Mesodermal cell (in vitro differentiated cells): Measurements from ENCODE around the gene HDAC4.

ENCODE experiments used
- H3K27ac ChIP-seq: 2 replicates; pipeline ENCODE4 v1.7.0; 2013; ENCODE audit warnings: mild to moderate bottlenecking, low read depth, low read length, moderate library complexity; ENCODE audit not compliant: severe bottlenecking
- H3K36me3 ChIP-seq: 2 replicates; pipeline ENCODE4 v1.7.1; 2013; ENCODE audit warnings: mild to moderate bottlenecking, low read length, moderate library complexity; ENCODE audit not compliant: control insufficient read depth, insufficient read depth
- H3K4me1 ChIP-seq: one replicate; pipeline ENCODE4 v1.7.1; 2013; ENCODE audit warnings: mild to moderate bottlenecking, low read length; ENCODE audit not compliant: insufficient read depth, control insufficient read depth, poor library complexity, severe bottlenecking
- H3K4me3 ChIP-seq: 2 replicates; pipeline ENCODE4 v1.7.0; 2013; ENCODE audit warnings: low read length, control low read depth, mild to moderate bottlenecking; ENCODE audit not compliant: insufficient read depth, poor library complexity, severe bottlenecking; ENCODE audit errors: extremely low read depth
- H3K9me3 ChIP-seq: 2 replicates; pipeline ENCODE4 v1.7.1; 2013; ENCODE audit warnings: mild to moderate bottlenecking, low read length, moderate library complexity; ENCODE audit not compliant: control insufficient read depth
- WGBS, 2 experiments: methylation state at CpG; one replicate each; pipeline ENCODE4 v1.1.5; 2013; ENCODE audit warnings: missing lambda C conversion rate in 2 of 2; ENCODE audit not compliant: insufficient coverage in 2 of 2; 5-methylcytosine and 5-hydroxymethylcytosine counted together

HDAC4 gene

DNA sequence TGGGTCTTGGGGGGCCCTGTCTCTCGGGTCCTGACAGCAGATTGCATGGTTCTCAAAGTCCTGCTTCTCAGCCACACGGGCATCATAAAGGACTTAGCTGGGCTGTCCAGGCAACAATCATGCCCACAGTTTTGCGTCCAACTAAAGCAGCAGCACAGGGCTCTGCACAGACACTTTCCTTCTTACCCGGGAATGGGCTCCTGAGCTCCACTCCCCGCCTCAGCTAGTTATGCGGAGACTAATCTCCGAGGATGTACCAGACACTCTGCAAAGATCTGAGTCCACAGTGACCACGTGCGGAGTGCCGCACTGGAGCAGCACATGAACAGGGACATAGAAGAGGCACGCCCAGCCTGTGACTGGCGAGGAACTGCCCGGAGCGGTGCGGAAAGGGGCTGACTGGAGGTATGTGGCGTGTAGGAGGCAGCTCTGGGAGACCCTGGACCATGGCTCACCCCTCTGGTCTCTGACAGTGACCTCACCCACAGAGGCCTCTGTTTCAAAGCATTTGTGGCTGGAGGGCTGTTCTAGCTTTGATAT lies 270.0 kb downstream of the HDAC4 start:
- Histone ChIP-seq H3K27ac (no peak overlapping the region), H3K4me3 (no peak overlapping the region), H3K9me3 (no peaks in the 10 kb centered on the region), H3K4me1 (no peaks in the 10 kb centered on the region), H3K36me3 (peaks cover 23% of the 10 kb centered on the region)
- WGBS, 2 experiments, result 93 to 97% methylated on average over 16 of the region's 16 CpGs

DNA sequence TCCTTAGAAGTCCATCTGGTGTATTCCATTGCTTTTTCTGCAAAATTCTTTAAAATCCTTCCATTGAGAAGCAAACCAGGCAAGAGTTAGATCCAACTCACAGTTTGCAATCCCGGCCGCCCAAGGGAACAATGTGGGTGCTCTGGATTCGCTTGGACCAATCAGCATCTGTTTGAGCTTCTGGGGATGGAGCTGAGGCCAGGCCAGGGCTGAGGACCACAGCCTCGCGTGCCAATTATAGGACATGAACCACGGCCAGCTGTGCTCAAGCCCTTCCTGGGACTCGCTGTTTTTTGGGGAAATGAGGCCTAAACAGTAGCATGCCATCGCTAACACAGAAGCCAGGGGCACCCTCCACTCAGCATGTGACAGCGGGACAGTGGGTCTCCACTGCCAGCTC lies 270.8 kb downstream of the HDAC4 start:
- Histone ChIP-seq H3K9me3 (no peaks in the 10 kb centered on the region), H3K4me1 (no peaks in the 10 kb centered on the region), H3K36me3 (peaks cover 31% of the 10 kb centered on the region), H3K4me3 (no peak overlapping the region), H3K27ac (no peak overlapping the region)
- WGBS, 2 experiments, result 92 to 95% methylated on average over 7 to 9 of the region's 9 CpGs

DNA sequence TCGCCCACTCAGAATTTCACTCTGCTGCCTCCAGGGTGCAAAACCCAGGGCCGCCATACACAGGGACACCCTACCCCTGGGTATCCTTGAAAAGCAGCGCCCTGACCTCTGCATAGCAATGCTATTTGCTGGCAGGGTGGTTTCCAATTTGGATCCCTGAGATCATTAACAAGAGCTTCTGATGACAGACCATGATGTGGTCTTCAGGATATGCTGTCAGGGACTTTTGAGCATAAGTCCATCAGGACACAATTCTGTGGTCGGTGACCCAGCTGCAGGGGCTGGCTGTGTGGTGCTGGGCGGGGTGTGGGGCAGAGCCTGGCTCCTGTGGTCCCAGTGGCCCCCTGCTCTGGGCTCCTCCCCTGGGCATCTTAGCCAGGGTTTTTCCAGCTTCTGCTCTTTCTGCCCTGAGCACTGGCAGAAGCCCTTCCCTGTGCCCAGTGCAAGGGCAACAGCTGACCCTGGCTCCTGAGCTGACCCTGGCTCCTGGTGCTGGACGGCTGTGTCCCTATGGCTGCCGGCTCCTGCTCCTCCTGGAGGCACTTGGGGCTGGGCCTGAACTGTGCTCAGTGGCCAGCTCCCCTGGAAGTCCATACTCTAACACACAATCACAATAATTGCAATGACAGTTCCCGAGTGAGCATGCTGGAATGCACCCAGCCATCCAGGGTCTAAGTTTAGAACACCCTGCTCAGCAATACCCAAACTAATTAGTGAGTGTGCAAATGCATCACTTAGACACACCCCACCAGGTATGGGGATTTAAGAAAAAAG lies 271.5 kb downstream of the HDAC4 start:
- no peak overlapping the region for H3K27ac ChIP-seq
- no peaks in the 10 kb centered on the region for H3K9me3 ChIP-seq
- H3K36me3 ChIP-seq, result peaks cover 37% of the 10 kb centered on the region
- no peak overlapping the region for H3K4me3 ChIP-seq
- no peaks in the 10 kb centered on the region for H3K4me1 ChIP-seq
- 92 to 100% methylated on average over 6 to 7 of the region's 8 CpGs for WGBS, 2 experiments

DNA sequence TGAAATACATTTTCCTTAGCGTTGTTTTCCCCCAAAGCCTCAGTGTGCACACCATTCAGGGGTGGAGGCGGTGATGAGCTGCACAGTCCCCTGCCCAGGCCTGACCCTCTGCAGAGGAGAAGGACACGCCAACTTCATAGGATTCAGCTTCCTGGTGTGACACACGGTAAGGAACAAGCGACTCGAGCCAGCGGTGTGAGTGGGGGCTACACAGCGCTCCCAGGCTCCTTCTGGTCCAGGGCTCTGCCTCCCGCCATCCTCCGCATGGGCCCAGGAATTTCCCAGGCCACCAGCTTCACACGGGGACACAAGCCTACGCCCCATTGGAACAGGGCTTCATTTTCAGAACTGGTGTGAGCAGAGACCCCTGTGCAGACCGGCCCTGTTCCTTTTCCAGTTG lies 272.1 kb downstream of the HDAC4 start:
- Histone ChIP-seq H3K27ac (no peak overlapping the region), H3K36me3 (peaks cover 33% of the 10 kb centered on the region), H3K4me3 (no peak overlapping the region), H3K4me1 (no peaks in the 10 kb centered on the region), H3K9me3 (no peaks in the 10 kb centered on the region)
- 84 to 86% methylated on average over 12 to 13 of the region's 13 CpGs for WGBS, 2 experiments

DNA sequence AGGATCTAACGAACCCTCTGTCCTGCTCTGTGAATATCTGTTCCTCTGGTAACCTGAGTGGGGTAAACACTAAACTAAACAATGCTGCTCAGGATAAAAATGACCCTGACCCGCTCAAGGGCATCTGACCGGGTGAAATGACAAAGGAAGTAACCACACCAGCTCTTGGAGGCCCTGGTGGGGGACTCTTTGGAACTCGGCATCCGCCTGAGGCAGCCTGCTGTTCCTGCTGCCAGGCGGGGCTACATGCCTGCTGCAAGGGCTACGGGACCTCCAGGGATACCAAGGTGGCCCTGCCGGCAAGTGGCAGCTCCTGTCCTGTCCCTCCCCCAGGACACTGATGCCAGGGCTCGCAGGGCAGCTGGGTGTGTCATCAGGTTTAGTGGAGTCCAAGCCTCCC lies 273.3 kb downstream of the HDAC4 start:
- Histone ChIP-seq H3K9me3 (no peaks in the 10 kb centered on the region), H3K27ac (no peak overlapping the region), H3K36me3 (peaks cover 32% of the 10 kb centered on the region), H3K4me3 (no peak overlapping the region), H3K4me1 (no peaks in the 10 kb centered on the region)
- 92 to 95% methylated on average over 8 to 9 of the region's 9 CpGs for WGBS, 2 experiments

DNA sequence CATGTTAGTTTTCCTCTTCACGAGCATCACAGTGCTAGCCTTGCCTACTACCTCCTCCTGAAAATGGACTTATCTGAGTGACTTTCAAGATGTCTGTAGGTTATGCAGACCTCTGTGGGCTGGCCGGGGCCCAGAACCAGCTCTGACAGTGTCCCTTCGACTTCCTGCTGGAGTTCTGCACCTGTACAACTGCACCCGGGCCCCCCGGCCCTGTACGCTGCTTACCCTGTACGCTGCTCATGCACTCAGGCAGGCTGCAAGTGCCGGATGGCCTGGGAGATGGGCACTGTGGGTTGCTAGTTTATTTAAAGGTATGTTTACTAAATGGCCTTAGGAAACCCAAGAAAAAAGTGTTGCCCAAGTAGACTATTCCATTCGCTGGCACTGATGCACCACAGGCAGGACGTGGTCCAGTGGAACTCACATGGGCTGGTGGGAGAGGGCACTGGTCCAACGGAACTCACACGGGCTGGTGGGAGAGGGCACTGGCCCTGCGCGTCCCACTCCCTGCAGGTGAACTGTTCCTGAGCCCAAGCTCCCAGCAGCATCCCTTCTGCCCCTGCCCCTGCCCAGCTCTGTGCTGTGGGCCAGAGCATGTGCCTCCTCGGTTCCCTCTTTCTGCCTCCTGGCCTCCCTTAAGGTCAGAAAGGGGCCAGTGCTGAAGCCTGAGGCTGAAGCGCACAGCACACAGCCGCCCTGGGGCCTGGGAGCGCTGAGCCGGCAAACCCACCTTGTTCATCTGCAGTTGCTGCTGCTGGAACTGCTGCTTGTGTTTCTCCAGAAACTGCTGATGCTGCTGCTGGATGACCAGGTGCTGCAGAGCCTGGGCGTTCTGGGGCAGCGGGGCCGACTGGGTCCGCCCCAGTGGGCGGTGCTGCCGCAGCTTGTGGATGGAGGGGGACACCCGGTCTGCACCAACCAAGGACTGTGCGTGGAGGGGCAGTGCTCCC lies 274.8 kb downstream of the HDAC4 start:
- Histone ChIP-seq H3K9me3 (no peaks in the 10 kb centered on the region), H3K36me3 (peaks cover 32% of the 10 kb centered on the region)
- 93 to 98% methylated on average over 24 to 27 of the region's 27 CpGs for WGBS, 2 experiments

DNA sequence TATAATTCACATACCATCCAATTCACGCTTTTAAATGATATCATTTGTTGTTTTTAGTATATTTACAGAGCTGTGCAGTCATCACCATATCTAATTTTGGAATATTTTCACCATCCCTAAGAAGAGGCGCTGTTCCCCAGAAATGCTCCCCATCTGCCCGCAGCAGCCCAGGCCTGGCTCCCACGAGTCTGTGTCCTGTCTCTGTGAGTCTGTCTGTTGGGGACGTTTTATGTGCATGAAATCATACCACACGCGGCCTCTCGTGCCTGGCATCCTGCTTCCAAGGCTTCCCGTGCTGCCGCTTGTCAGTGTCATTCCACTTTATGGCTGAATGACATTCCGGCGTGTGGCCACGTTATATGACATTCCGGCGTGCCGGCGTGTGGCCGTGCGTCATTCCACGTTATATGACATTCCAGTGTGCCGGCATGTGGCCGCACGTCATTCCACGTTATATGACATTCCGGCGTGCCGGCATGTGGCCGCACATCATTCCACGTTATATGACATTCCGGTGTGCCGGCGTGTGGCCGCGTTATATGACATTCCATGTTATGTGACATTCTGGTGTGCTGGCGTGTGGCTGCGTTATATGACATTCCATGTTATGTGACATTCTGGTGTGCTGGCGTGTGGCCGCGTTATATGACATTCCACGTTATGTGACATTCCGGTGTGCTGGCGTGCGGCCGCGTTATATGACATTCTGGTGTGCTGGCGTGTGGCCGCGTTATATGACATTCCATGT lies 276.5 kb downstream of the HDAC4 start:
- Histone ChIP-seq H3K36me3 (peaks cover 28% of the 10 kb centered on the region), H3K4me1 (no peaks in the 10 kb centered on the region)
- WGBS, 2 experiments, result 92 to 93% methylated on average over 45 of the region's 48 CpGs

More for the DNA sequence above, 274.8 kb downstream of the HDAC4 start:
- H3K4me3 ChIP-seq, result no peak overlapping the region
- H3K27ac ChIP-seq, result no peak overlapping the region
- no peaks in the 10 kb centered on the region for H3K4me1 ChIP-seq

DNA sequence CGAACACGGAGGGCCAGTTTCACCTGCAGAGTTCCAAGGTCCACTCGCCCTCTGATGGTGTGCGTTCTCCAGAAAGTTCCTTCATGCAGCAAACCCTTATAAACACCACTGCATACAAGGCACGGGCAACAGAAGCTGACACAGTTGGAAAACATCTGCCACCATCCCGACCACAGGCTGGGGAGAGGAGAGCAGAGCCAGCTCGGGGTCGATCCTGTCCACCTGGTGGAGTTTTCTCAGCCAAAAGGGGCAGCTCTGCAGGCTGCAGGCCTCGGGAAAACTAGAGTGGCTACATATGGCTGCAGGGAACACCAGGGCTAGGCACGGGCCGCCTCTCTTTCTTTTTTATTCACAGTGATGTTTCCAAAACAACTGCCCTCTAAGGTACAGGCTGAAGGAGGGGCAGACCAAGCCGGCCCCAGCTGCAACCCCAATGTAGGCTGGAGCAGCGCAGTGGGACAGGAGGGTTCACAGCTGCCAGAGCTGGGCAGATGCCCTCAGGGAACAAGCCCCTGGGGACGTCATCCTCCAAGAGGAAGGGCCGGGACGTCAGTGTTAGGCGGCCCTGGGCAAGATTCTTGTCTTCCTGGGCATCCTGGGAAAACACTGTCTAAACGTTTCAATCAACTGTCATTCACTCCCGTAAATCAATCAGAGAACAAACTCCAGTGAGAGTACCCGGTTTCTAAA lies 278.3 kb downstream of the HDAC4 start:
- WGBS, 2 experiments, result 96 to 97% methylated on average over 16 to 19 of the region's 20 CpGs
- no peaks in the 10 kb centered on the region for H3K4me1 ChIP-seq
- H3K9me3 ChIP-seq, result no peaks in the 10 kb centered on the region
- no peak overlapping the region for H3K4me3 ChIP-seq
- peaks cover 26% of the 10 kb centered on the region for H3K36me3 ChIP-seq
- no peak overlapping the region for H3K27ac ChIP-seq

More for the DNA sequence above, 276.5 kb downstream of the HDAC4 start:
- no peak overlapping the region for H3K27ac ChIP-seq
- no peak overlapping the region for H3K4me3 ChIP-seq
- no peaks in the 10 kb centered on the region for H3K9me3 ChIP-seq

DNA sequence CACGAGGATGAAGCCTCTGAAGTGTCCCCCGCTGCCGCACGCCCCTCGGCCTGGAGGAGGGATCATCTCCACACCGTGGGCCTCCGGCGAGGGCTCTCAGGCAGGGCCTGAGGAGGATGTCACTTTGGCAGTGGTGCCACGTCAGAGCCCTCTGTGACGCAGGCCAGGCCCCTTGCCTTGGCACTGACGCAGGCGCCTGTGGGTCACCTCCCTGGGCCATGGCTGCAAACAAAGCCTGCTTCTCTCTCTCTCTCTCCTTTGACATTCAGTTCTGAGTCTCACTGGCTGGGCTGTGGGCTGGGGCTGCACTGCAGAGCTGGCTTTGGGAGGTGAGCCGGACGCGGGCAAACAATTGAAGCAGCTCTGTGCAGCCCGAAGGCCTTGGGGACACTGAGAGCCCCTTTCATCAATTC lies 279.2 kb downstream of the HDAC4 start:
- H3K9me3 ChIP-seq, result no peaks in the 10 kb centered on the region
- WGBS, 2 experiments, result 98% methylated on average over 10 to 12 of the region's 16 CpGs
- H3K36me3 ChIP-seq, result peaks cover 24% of the 10 kb centered on the region

DNA sequence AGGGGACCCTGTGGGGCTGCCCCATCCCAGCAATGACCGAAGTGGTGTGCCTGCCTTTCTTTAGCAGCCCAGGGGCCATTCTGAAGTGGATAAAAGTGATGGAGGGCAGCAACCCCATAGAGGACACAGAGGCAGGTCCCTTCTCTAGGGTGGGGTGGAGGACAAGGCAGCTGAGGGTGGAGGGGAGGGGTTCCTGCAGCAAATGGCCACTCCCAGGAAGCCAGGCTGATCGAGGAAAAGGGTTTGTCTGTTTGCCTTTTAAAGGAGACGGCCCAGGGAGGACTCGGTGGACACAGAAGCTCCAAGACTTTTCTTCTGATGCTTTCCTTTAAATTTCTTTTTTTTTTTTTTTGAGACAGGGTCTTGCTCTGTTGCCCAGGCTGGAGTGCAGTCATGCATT lies 280.2 kb downstream of the HDAC4 start:
- Histone ChIP-seq H3K9me3 (no peaks in the 10 kb centered on the region), H3K4me3 (no peak overlapping the region), H3K36me3 (peaks cover 16% of the 10 kb centered on the region), H3K4me1 (no peaks in the 10 kb centered on the region), H3K27ac (no peak overlapping the region)
- 73 to 95% methylated on average over 3 of the region's 4 CpGs for WGBS, 2 experiments

More for the DNA sequence above, 279.2 kb downstream of the HDAC4 start:
- Histone ChIP-seq H3K4me1 (no peaks in the 10 kb centered on the region), H3K27ac (no peak overlapping the region), H3K4me3 (no peak overlapping the region)
